Measurements from ENCODE around the gene YEATS2.

GRCh38 chr3:183710231-183710630, 12.6 kb downstream of the YEATS2 start:
- no peak for TF ChIP-seq CTCF (IDR thresholded peaks at IDR 0.05; ENCODE audit: insufficient read depth, low read length)
- TF ChIP-seq, protein P1, sequence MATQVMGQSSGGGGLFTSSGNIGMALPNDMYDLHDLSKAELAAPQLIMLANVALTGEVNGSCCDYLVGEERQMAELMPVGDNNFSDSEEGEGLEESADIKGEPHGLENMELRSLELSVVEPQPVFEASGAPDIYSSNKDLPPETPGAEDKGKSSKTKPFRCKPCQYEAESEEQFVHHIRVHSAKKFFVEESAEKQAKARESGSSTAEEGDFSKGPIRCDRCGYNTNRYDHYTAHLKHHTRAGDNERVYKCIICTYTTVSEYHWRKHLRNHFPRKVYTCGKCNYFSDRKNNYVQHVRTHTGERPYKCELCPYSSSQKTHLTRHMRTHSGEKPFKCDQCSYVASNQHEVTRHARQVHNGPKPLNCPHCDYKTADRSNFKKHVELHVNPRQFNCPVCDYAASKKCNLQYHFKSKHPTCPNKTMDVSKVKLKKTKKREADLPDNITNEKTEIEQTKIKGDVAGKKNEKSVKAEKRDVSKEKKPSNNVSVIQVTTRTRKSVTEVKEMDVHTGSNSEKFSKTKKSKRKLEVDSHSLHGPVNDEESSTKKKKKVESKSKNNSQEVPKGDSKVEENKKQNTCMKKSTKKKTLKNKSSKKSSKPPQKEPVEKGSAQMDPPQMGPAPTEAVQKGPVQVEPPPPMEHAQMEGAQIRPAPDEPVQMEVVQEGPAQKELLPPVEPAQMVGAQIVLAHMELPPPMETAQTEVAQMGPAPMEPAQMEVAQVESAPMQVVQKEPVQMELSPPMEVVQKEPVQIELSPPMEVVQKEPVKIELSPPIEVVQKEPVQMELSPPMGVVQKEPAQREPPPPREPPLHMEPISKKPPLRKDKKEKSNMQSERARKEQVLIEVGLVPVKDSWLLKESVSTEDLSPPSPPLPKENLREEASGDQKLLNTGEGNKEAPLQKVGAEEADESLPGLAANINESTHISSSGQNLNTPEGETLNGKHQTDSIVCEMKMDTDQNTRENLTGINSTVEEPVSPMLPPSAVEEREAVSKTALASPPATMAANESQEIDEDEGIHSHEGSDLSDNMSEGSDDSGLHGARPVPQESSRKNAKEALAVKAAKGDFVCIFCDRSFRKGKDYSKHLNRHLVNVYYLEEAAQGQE (IDR thresholded peaks at IDR 0.05; ENCODE audit: insufficient replicate concordance, low read depth), result no peak
- TF ChIP-seq POLR2AphosphoS5 (IDR thresholded peaks at IDR 0.05; ENCODE audit: low read depth), result no peak
- no peak for TF ChIP-seq GABPA (IDR thresholded peaks at IDR 0.05; ENCODE audit: low read depth)
